Measurements from ENCODE around the gene RAB25.

RAB25 gene

DNA sequence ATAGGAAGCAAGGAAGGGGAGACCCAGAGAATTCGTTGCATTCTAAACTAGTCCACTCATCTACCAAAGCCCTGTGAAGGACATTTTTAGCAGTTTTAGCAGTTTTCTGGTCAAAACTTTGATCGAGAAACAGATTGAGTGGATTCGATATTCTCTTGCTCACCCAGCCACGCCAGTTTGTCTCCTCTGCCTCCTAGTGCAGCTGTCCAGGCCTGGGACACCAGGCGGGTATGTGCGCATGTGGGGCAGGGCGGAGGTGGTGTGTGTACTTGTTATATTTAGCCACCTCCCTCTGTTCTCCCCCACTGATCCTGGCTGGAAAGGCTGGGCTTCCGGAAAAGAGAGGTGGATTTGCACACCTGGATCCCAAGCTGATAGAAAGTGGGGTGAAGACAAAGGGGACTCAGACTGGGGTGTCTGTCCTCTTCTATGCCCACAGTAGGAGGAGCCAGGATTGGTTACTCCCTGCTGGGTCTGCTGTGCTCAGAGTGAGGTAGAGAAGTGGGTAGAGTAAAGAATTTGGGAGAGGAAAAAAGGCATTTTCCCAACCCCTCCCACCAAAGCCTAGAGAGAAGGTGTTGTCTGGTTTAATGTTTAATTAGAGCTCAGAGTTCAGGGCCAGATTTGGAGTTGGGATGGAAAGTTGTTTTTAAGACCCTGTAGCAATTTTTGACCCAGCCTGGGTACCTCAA, 57.4 kb downstream of the RAB25 start:
- no peak for DNase-seq (ENCODE audit: low spot score)

DNA sequence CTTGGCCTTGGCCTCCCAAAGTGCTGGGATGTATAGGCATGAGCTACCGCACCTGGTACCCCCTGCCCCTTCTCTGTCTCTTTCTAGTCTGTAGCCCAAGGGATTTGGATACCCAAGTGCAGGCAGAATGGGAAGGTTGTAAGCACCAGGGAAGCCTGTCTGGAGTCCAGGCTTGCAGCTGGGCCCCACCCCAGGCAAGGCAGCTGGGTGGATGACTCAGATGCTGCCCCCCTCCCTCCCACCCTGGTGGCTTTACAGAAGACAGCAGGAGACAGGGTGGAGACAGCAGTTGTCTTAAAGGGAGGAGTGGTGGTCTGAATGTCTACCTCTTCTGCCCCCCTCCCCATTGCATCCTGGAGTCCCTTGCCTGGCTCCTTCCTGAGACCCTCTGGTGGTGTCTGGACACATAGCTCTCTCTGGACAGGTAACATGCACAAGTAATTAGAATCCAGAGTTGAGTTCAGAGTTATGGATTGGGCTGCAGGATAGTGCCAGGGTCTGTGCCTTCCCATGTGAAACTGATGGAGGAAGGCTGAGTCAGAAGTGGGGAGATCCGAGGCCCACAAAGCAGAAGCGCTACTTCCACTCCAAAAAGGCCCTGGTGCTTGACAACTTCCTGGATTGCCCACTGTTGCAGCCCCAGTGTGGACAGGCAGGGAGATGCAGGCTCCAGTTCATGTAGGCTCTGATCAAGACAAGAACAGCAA, 58.7 kb downstream of the RAB25 start:
- DNase-seq (ENCODE audit: low spot score) = no peak
